ENCODE measurements around the gene SIGLEC5.

The SIGLEC5 gene

GRCh38 chr19:51598159-51598915 is 31.9 kb downstream of the SIGLEC5 start:
- no peak overlapping the region for H3K27ac ChIP-seq (ENCODE audit: low read depth, low read length)
- H3K36me3 ChIP-seq (ENCODE audit: insufficient read depth, low read length): no peaks in the 10 kb centered on the region
- H3K4me3 ChIP-seq (ENCODE audit: low read length): no peak overlapping the region
- 93% methylated on average over 31 of the region's 31 CpGs for WGBS
- 0 out of 2 replicates have a peak, but pooled peaks cover 3% of the 10 kb centered on the region for H3K9me3 ChIP-seq (ENCODE audit: insufficient read depth, low read depth, low read length)
- 0 out of 2 replicates have a peak, but pooled peaks cover 3% of the 10 kb centered on the region for H3K4me1 ChIP-seq (ENCODE audit: insufficient read depth, low read length)
- H3K9ac ChIP-seq (ENCODE audit: low read depth, low read length): no peak overlapping the region
- H3K27me3 ChIP-seq (ENCODE audit: insufficient read depth, low read length): no peaks in the 10 kb centered on the region

GRCh38 chr19:51595190-51596175 is 34.7 kb downstream of the SIGLEC5 start:
- H3K4me3 ChIP-seq (ENCODE audit: low read length): peak overlapping the region; percentile 73
- 91% methylated on average over 8 of the region's 8 CpGs for WGBS

GRCh38 chr19:51594774-51595109 is 35.5 kb downstream of the SIGLEC5 start:
- no peak overlapping the region for H3K27ac ChIP-seq (ENCODE audit: low read depth, low read length)
- 37% methylated on average over 6 of the region's 6 CpGs for WGBS

More at GRCh38 chr19:51595190-51596175, 34.7 kb downstream of the SIGLEC5 start:
- Histone ChIP-seq H3K27ac (ENCODE audit: low read depth, low read length) (no peak overlapping the region), H3K9ac (ENCODE audit: low read depth, low read length) (no peak overlapping the region), H3K4me1 (ENCODE audit: insufficient read depth, low read length) (0 out of 2 replicates have a peak, but pooled peaks cover 4% of the 10 kb centered on the region), H3K36me3 (ENCODE audit: insufficient read depth, low read length) (no peaks in the 10 kb centered on the region), H3K27me3 (ENCODE audit: insufficient read depth, low read length) (no peaks in the 10 kb centered on the region), H3K9me3 (ENCODE audit: insufficient read depth, low read depth, low read length) (0 out of 2 replicates have a peak, but pooled peaks cover 3% of the 10 kb centered on the region)

GRCh38 chr19:51593969-51594773 is 36.0 kb downstream of the SIGLEC5 start:
- Histone ChIP-seq H3K36me3 (ENCODE audit: insufficient read depth, low read length) (no peaks in the 10 kb centered on the region), H3K27ac (ENCODE audit: low read depth, low read length) (no peak overlapping the region), H3K9ac (ENCODE audit: low read depth, low read length) (peak overlapping the region; percentile 43), H3K4me3 (ENCODE audit: low read length) (peak overlapping the region; percentile 73), H3K9me3 (ENCODE audit: insufficient read depth, low read depth, low read length) (0 out of 2 replicates have a peak, but pooled peaks cover 3% of the 10 kb centered on the region), H3K4me1 (ENCODE audit: insufficient read depth, low read length) (0 out of 2 replicates have a peak, but pooled peaks cover 4% of the 10 kb centered on the region), H3K27me3 (ENCODE audit: insufficient read depth, low read length) (no peaks in the 10 kb centered on the region)
- 1% methylated on average over 61 of the region's 61 CpGs for WGBS

More at GRCh38 chr19:51594774-51595109, 35.5 kb downstream of the SIGLEC5 start:
- Histone ChIP-seq H3K36me3 (ENCODE audit: insufficient read depth, low read length) (no peaks in the 10 kb centered on the region), H3K27me3 (ENCODE audit: insufficient read depth, low read length) (no peaks in the 10 kb centered on the region), H3K4me1 (ENCODE audit: insufficient read depth, low read length) (0 out of 2 replicates have a peak, but pooled peaks cover 4% of the 10 kb centered on the region), H3K9me3 (ENCODE audit: insufficient read depth, low read depth, low read length) (0 out of 2 replicates have a peak, but pooled peaks cover 3% of the 10 kb centered on the region), H3K4me3 (ENCODE audit: low read length) (peak overlapping the region; percentile 73), H3K9ac (ENCODE audit: low read depth, low read length) (peak overlapping the region; percentile 34)

GRCh38 chr19:51593138-51593890 is 36.9 kb downstream of the SIGLEC5 start:
- H3K9ac ChIP-seq (ENCODE audit: low read depth, low read length): peak overlapping the region; percentile 43
- peaks cover 3% of the 10 kb centered on the region; the same call in 1 of the 2 replicates for H3K36me3 ChIP-seq (ENCODE audit: insufficient read depth, low read length)
- H3K27me3 ChIP-seq (ENCODE audit: insufficient read depth, low read length): no peaks in the 10 kb centered on the region
- 0 out of 2 replicates have a peak, but pooled peaks cover 4% of the 10 kb centered on the region for H3K4me1 ChIP-seq (ENCODE audit: insufficient read depth, low read length)
- no peak overlapping the region for H3K27ac ChIP-seq (ENCODE audit: low read depth, low read length)
- WGBS: 43% methylated on average over 10 of the region's 10 CpGs
- peaks cover 2% of the 10 kb centered on the region; the same call in 1 of the 2 replicates for H3K9me3 ChIP-seq (ENCODE audit: insufficient read depth, low read depth, low read length)
- H3K4me3 ChIP-seq (ENCODE audit: low read length): peak overlapping the region; percentile 73

GRCh38 chr19:51592521-51592920 is 37.7 kb downstream of the SIGLEC5 start:
- Histone ChIP-seq H3K9ac (ENCODE audit: low read depth, low read length) (no peak overlapping the region), H3K4me3 (ENCODE audit: low read length) (no peak overlapping the region), H3K27ac (ENCODE audit: low read depth, low read length) (no peak overlapping the region), H3K9me3 (ENCODE audit: insufficient read depth, low read depth, low read length) (peaks cover 10% of the 10 kb centered on the region), H3K27me3 (ENCODE audit: insufficient read depth, low read length) (no peaks in the 10 kb centered on the region), H3K36me3 (ENCODE audit: insufficient read depth, low read length) (peaks cover 10% of the 10 kb centered on the region), H3K4me1 (ENCODE audit: insufficient read depth, low read length) (0 out of 2 replicates have a peak, but pooled peaks cover 4% of the 10 kb centered on the region)
- 83% methylated on average over 1 of the region's 1 CpG for WGBS

- Histone ChIP-seq H3K36me3 (ENCODE audit: insufficient read depth, low read length) (peaks cover 31% of the 10 kb centered on the region), H3K27ac (ENCODE audit: low read depth, low read length) (no peak overlapping the region), H3K4me1 (ENCODE audit: insufficient read depth, low read length) (0 out of 2 replicates have a peak, but pooled peaks cover 4% of the 10 kb centered on the region), H3K9ac (ENCODE audit: low read depth, low read length) (no peak overlapping the region), H3K9me3 (ENCODE audit: insufficient read depth, low read depth, low read length) (peaks cover 28% of the 10 kb centered on the region), H3K27me3 (ENCODE audit: insufficient read depth, low read length) (no peaks in the 10 kb centered on the region), H3K4me3 (ENCODE audit: low read length) (no peak overlapping the region)
- WGBS: 86% methylated on average over 3 of the region's 3 CpGs
Measured at GRCh38 chr19:51590441-51590840, 39.8 kb downstream of the SIGLEC5 start.

GRCh38 chr19:51589511-51589910 is 40.7 kb downstream of the SIGLEC5 start:
- Histone ChIP-seq H3K4me1 (ENCODE audit: insufficient read depth, low read length) (0 out of 2 replicates have a peak, but pooled peaks cover 4% of the 10 kb centered on the region), H3K27me3 (ENCODE audit: insufficient read depth, low read length) (no peaks in the 10 kb centered on the region), H3K9me3 (ENCODE audit: insufficient read depth, low read depth, low read length) (peaks cover 28% of the 10 kb centered on the region), H3K27ac (ENCODE audit: low read depth, low read length) (no peak overlapping the region), H3K36me3 (ENCODE audit: insufficient read depth, low read length) (peaks cover 39% of the 10 kb centered on the region), H3K9ac (ENCODE audit: low read depth, low read length) (no peak overlapping the region), H3K4me3 (ENCODE audit: low read length) (no peak overlapping the region)
- WGBS: 97% methylated on average over 2 of the region's 2 CpGs

- WGBS: 94% methylated on average over 8 of the region's 9 CpGs
- H3K36me3 ChIP-seq (ENCODE audit: insufficient read depth, low read length): peaks cover 55% of the 10 kb centered on the region
- no peak overlapping the region for H3K9ac ChIP-seq (ENCODE audit: low read depth, low read length)
- H3K4me1 ChIP-seq (ENCODE audit: insufficient read depth, low read length): no peaks in the 10 kb centered on the region
- peaks cover 28% of the 10 kb centered on the region for H3K9me3 ChIP-seq (ENCODE audit: insufficient read depth, low read depth, low read length)
- H3K27ac ChIP-seq (ENCODE audit: low read depth, low read length): no peak overlapping the region
- H3K27me3 ChIP-seq (ENCODE audit: insufficient read depth, low read length): no peaks in the 10 kb centered on the region
- H3K4me3 ChIP-seq (ENCODE audit: low read length): no peak overlapping the region
Measured at GRCh38 chr19:51587264-51588191, 42.7 kb downstream of the SIGLEC5 start.

Data from HUES64 (cell line).